Measurements from ENCODE around the gene RNF175. TPM values are rescaled to one million over a fixed set of nuclear protein-coding genes. Genes with fewer than 3 reads are reported as not detected.

Gene RNF175
- polyA plus RNA-seq, 1 experiment, result not detected

DNA sequence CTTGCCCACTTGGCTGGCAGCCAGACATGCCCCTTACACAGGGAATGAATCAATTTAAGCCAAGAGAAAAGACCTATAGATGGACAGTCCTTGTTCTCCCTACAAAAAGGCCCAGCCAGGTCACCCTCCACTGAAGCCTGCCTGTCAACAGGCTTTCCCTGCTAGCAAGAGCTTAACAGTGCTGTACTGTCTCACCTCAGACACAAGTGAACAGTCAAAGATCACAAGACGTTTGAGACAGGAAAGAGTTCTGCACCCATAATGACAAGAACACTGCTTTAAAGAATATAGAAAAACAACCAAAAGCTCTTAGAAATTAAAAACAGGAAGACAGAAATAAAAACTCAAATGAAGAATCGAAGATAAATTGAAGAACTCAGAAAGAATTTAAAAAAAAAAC is 4.6 kb downstream of the RNF175 start:
- ChIA-PET CTCF (no interaction called here), POLR2A (no interaction called here)
- H3K27ac ChIP-seq (ENCODE audit: low read depth, low read length), result no peak overlapping the region
- DNase-seq (ENCODE audit: low read depth, low spot score), result no peak
- no peaks in the 10 kb centered on the region for H3K9me3 ChIP-seq (ENCODE audit: control insufficient read depth, insufficient read depth, low read length)
- TF ChIP-seq, protein P1, sequence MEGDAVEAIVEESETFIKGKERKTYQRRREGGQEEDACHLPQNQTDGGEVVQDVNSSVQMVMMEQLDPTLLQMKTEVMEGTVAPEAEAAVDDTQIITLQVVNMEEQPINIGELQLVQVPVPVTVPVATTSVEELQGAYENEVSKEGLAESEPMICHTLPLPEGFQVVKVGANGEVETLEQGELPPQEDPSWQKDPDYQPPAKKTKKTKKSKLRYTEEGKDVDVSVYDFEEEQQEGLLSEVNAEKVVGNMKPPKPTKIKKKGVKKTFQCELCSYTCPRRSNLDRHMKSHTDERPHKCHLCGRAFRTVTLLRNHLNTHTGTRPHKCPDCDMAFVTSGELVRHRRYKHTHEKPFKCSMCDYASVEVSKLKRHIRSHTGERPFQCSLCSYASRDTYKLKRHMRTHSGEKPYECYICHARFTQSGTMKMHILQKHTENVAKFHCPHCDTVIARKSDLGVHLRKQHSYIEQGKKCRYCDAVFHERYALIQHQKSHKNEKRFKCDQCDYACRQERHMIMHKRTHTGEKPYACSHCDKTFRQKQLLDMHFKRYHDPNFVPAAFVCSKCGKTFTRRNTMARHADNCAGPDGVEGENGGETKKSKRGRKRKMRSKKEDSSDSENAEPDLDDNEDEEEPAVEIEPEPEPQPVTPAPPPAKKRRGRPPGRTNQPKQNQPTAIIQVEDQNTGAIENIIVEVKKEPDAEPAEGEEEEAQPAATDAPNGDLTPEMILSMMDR (IDR thresholded peaks at IDR 0.05; ENCODE audit: low read depth, low read length), result no peak
- no peak overlapping the region for H3K4me3 ChIP-seq (ENCODE audit: low read depth, low read length)
- H3K27me3 ChIP-seq (ENCODE audit: control insufficient read depth, insufficient read depth, low read length), result peaks cover 14% of the 10 kb centered on the region

DNA sequence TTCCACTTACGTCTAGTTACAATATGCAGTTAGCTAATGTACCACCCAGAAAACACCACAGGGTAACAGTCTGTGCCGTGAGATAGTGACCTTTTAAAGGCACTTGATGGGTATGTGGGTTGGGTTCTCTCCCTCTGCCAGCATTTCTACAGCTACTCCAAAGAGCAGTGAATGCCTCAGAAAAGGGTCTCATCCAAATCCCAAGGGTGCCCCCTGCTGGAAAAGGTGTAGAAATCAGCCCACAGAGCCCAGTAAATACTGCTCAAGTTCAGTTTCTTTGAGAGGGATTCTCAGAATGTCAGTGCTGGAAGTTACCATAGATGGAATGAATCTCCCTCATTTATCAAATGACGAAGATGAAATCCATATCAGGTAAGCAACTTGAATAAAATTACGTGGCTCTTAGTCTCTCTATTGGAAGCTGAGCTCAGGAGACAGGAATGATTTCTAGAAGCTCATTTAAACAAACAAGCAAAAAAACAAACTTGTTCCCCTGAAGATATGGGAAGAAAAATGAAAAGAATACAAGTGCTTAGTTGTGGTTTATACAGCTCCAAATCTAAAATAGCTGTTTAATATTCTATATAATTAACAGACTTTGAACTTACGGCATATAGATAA is 9.5 kb downstream of the RNF175 start:
- TF ChIP-seq, protein P1 (IDR thresholded peaks at IDR 0.05; ENCODE audit: low read depth, low read length), result peak; percentile 76
- peak; percentile 24 for DNase-seq (ENCODE audit: low read depth, low spot score)
- H3K4me3 ChIP-seq (ENCODE audit: low read depth, low read length), result no peak overlapping the region
- ChIA-PET POLR2A (no interaction called here), CTCF (interaction anchor here (0.6 to 3.2 kb wide), 23 partner anchors 9 to 819 kb away, joined by 3 to 20 read pairs (median 5); no protein-coding TSS in a partner anchor)
- H3K27me3 ChIP-seq (ENCODE audit: control insufficient read depth, insufficient read depth, low read length), result no peaks in the 10 kb centered on the region
- no peaks in the 10 kb centered on the region for H3K9me3 ChIP-seq (ENCODE audit: control insufficient read depth, insufficient read depth, low read length)
- H3K27ac ChIP-seq (ENCODE audit: low read depth, low read length), result no peak overlapping the region

GRCh38 chr4:153748378-153748777 is 11.4 kb downstream of the RNF175 start:
- H3K27ac ChIP-seq (ENCODE audit: low read depth, low read length), result no peak overlapping the region
- H3K9me3 ChIP-seq (ENCODE audit: control insufficient read depth, insufficient read depth, low read length), result no peaks in the 10 kb centered on the region
- CTCF ChIA-PET, result interaction anchor here (2.0 to 3.2 kb wide), 2 partner anchors 105 to 402 kb away, joined by 7 to 20 read pairs; no protein-coding TSS in a partner anchor
- H3K4me3 ChIP-seq (ENCODE audit: low read depth, low read length), result no peak overlapping the region
- TF ChIP-seq, protein P1 (IDR thresholded peaks at IDR 0.05; ENCODE audit: low read depth, low read length), result no peak
- DNase-seq (ENCODE audit: low read depth, low spot score), result no peak
- POLR2A ChIA-PET, result no interaction called here
- no peaks in the 10 kb centered on the region for H3K27me3 ChIP-seq (ENCODE audit: control insufficient read depth, insufficient read depth, low read length)

GRCh38 chr4:153747406-153747955 is 12.3 kb downstream of the RNF175 start:
- POLR2A ChIA-PET, result no interaction called here
- H3K27ac ChIP-seq (ENCODE audit: low read depth, low read length), result no peak overlapping the region
- no peaks in the 10 kb centered on the region for H3K9me3 ChIP-seq (ENCODE audit: control insufficient read depth, insufficient read depth, low read length)
- no peak for DNase-seq (ENCODE audit: low read depth, low spot score)
- CTCF ChIA-PET, result no interaction called here
- TF ChIP-seq, protein P1 (IDR thresholded peaks at IDR 0.05; ENCODE audit: low read depth, low read length), result no peak
- no peaks in the 10 kb centered on the region for H3K27me3 ChIP-seq (ENCODE audit: control insufficient read depth, insufficient read depth, low read length)
- no peak overlapping the region for H3K4me3 ChIP-seq (ENCODE audit: low read depth, low read length)

DNA sequence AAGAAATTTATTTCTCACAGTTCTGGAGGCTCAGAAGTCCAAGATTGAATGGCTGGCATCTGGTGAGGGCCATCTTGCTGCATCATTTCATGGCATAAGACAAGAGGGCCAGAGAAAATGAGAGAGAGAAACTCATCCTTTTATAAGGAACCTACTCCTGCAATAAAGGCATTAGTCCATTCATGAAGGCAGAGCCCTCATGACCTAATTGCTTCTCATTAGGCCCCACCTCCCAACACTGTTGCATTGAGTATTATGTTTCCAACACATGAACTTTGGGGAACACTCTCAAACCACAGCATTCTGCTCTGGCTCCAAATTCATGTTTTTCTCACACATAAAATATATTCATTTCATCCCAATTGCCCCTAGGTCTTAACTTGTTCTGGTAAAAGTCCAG is 14.2 kb downstream of the RNF175 start:
- H3K27me3 ChIP-seq (ENCODE audit: control insufficient read depth, insufficient read depth, low read length), result no peaks in the 10 kb centered on the region
- ChIA-PET POLR2A (no interaction called here), CTCF (no interaction called here)
- TF ChIP-seq, protein P1 (IDR thresholded peaks at IDR 0.05; ENCODE audit: low read depth, low read length), result no peak
- no peak for DNase-seq (ENCODE audit: low read depth, low spot score)
- H3K9me3 ChIP-seq (ENCODE audit: control insufficient read depth, insufficient read depth, low read length), result no peaks in the 10 kb centered on the region
- H3K4me3 ChIP-seq (ENCODE audit: low read depth, low read length), result no peak overlapping the region
- H3K27ac ChIP-seq (ENCODE audit: low read depth, low read length), result no peak overlapping the region

Data from AG04450 (cell line).